Measurements from ENCODE around the gene RTN4RL2. TPM values are rescaled to one million over a fixed set of nuclear protein-coding genes. Genes with fewer than 3 reads are reported as not detected.

RTN4RL2 gene
- total RNA-seq, 1 experiment from 2014 or later = 7.0 TPM

DNA sequence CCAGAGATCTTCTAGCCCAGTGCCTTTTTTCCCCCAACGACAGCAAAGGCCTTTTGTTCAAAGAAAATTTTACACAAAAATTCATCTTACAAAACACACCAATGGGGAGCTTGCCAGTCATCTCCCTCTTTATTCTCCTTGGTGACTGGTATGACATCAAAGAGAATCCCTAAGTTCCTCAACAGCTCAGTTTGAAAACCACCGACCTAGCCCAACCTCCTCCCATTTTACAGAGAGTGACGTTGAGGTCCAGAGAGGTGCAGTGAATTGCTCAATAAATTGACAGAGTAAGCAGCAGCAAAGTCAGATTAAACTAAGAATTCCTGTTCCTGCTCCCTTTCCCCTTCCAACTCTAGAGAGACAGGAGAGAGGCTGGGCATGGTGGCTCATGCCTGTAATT is 41.2 kb upstream of the RTN4RL2 start:
- Histone ChIP-seq H3K18ac (ENCODE audit: insufficient read length, low read depth, low read length) (no peak overlapping the region), H3K27ac (ENCODE audit: insufficient read length, low read depth, low read length) (no peak overlapping the region), H4K8ac (replicated peaks; ENCODE audit: insufficient read length, low read depth, low read length) (no peak overlapping the region), H3K4ac (ENCODE audit: low read depth, low read length) (no peak overlapping the region), H3K79me1 (ENCODE audit: insufficient read depth, low read depth, low read length, poor library complexity, severe bottlenecking) (no peaks in the 10 kb centered on the region), H3K23ac (ENCODE audit: insufficient read length, low read depth, low read length) (no peak overlapping the region), H2BK15ac (ENCODE audit: low read depth, low read length) (no peak overlapping the region), H3K27me3 (ENCODE audit: insufficient read depth, low read length) (no peaks in the 10 kb centered on the region), H3K9me3 (ENCODE audit: control insufficient read depth, low read depth, low read length) (no peaks in the 10 kb centered on the region), H3K4me1 (ENCODE audit: insufficient read depth, low read length) (no peaks in the 10 kb centered on the region; the same call in 1 of the 2 replicates), H3K56ac (ENCODE audit: insufficient read length, low read depth, low read length) (no peak overlapping the region), H2BK5ac (ENCODE audit: insufficient read length, low read length) (no peak overlapping the region), H3T11ph (ENCODE audit: low read length) (no peak overlapping the region), H3K4me2 (ENCODE audit: insufficient read depth, insufficient read length, low read length) (no peak overlapping the region), H2AK5ac (ENCODE audit: insufficient read length, low read length) (no peak overlapping the region), H3K23me2 (ENCODE audit: insufficient read length, low read depth, low read length, poor library complexity, severe bottlenecking) (no peaks in the 10 kb centered on the region), H2BK12ac (ENCODE audit: insufficient read length, low read depth, low read length) (no peak overlapping the region), H4K5ac (ENCODE audit: insufficient read length, low read depth, low read length) (no peak overlapping the region), H3K9ac (ENCODE audit: extremely low read depth, insufficient read length, low read length) (no peak overlapping the region), H2BK120ac (ENCODE audit: low read depth, low read length, poor library complexity, severe bottlenecking) (no peak overlapping the region), H4K91ac (ENCODE audit: insufficient read length, low read depth, low read length) (no peak overlapping the region), H3K14ac (ENCODE audit: insufficient read depth, low read length) (no peak overlapping the region), H2BK20ac (ENCODE audit: low read depth, low read length, poor library complexity, severe bottlenecking) (no peak overlapping the region), H4K20me1 (ENCODE audit: control insufficient read depth, insufficient read depth, insufficient read length) (no peaks in the 10 kb centered on the region), H3K79me2 (ENCODE audit: insufficient read depth, low read length) (no peaks in the 10 kb centered on the region), H2AFZ (ENCODE audit: low read length) (no peak overlapping the region)
- Mint-ChIP-seq H3K9me3 (no peaks in the 10 kb centered on the region), H3K4me3 (no peak overlapping the region), H3K27ac (no peak overlapping the region; a peak in 2 of 7 replicates), H3K27me3 (ENCODE audit: low read depth) (no peaks in the 10 kb centered on the region), H3K36me3 (ENCODE audit: insufficient read depth in 1 of 3, low read depth in 3 of 3) (peaks cover 21 to 46% (median 43%) of the 10 kb centered on the region in 3 experiments), H3K4me1 (peaks cover 8 to 18% of the 10 kb centered on the region in 2 experiments)
- TF ChIP-seq, protein P1, sequence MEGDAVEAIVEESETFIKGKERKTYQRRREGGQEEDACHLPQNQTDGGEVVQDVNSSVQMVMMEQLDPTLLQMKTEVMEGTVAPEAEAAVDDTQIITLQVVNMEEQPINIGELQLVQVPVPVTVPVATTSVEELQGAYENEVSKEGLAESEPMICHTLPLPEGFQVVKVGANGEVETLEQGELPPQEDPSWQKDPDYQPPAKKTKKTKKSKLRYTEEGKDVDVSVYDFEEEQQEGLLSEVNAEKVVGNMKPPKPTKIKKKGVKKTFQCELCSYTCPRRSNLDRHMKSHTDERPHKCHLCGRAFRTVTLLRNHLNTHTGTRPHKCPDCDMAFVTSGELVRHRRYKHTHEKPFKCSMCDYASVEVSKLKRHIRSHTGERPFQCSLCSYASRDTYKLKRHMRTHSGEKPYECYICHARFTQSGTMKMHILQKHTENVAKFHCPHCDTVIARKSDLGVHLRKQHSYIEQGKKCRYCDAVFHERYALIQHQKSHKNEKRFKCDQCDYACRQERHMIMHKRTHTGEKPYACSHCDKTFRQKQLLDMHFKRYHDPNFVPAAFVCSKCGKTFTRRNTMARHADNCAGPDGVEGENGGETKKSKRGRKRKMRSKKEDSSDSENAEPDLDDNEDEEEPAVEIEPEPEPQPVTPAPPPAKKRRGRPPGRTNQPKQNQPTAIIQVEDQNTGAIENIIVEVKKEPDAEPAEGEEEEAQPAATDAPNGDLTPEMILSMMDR (conservative IDR thresholded peaks at IDR 0.05) = no peak
- WGBS (ENCODE audit: extremely low coverage, insufficient read length, low lambda C conversion rate) = no CpG with 5 or more reads among the region's 3 CpGs
- DNase-seq = no peak
